Left ventricle myocardium inferior (tissue), 1 donor: Measurements from ENCODE around the gene MFAP2. TPM values are rescaled to one million over a fixed set of nuclear protein-coding genes. Genes with fewer than 3 reads are reported as not detected.

Experiments
- DNase-seq: peaks from one replicate; pipeline ENCODE4 v3.0.0-alpha.2; 2020
- H3K27ac ChIP-seq: fragments of 200-600 bp; replicated peaks from 2 replicates; pipeline ENCODE4 v1.8.0; 2021
- H3K27me3 ChIP-seq: fragments of 200-600 bp; 2 replicates; pipeline ENCODE4 v1.8.0; 2021; ENCODE audit warnings: low read depth
- H3K36me3 ChIP-seq: fragments of 200-600 bp; 2 replicates; pipeline ENCODE4 v1.8.0; 2021
- H3K4me1 ChIP-seq: fragments of 200-600 bp; 2 replicates; pipeline ENCODE4 v1.8.0; 2021
- H3K4me3 ChIP-seq: fragments of 200-600 bp; 2 replicates; pipeline ENCODE4 v1.8.0; 2021; ENCODE audit warnings: mild to moderate bottlenecking, moderate library complexity
- H3K9me3 ChIP-seq: fragments of 200-600 bp; replicated peaks from 2 replicates; pipeline ENCODE4 v1.8.0; 2021
- intact Hi-C: fragments of 100-400 bp; cut with micrococcal nuclease; formaldehyde crosslinking; loops from one replicate; pipeline ENCODE4 v1.11.0; 2022
- total RNA-seq: library from RNA; stranded (reverse); fragmentation: NEBNext Ultra II Directional; extraction: Animal tissue kit (Norgen Biotek cat#: 25700); gene quantifications from one replicate; pipeline ENCODE4 v1.2.1, GENCODE V29; 2021
- TF ChIP-seq, protein P1 (sequence below): fragments of 200-600 bp; IDR thresholded peaks from 2 replicates; pipeline ENCODE4 v1.8.0; 2021; ENCODE audit warnings: antibody characterized with exemption, mild to moderate bottlenecking, borderline replicate concordance
- donor health status: DM: no; HTN: yes; CAD: no; lungs with severe emphysema.

Gene MFAP2
- total RNA-seq, 1 donor from 2014 or later, result 3.0 TPM

GRCh38 chr1:16998589-16998988 lies 18.2 kb upstream of the MFAP2 start:
- Histone ChIP-seq H3K4me1 (no peaks in the 10 kb centered on the region), H3K4me3 (no peak overlapping the region), H3K9me3 (no peaks in the 10 kb centered on the region), H3K27ac (no peak overlapping the region), H3K36me3 (peaks cover 76% of the 10 kb centered on the region), H3K27me3 (no peaks in the 10 kb centered on the region)
- DNase-seq, result no peak
- TF ChIP-seq, protein P1, sequence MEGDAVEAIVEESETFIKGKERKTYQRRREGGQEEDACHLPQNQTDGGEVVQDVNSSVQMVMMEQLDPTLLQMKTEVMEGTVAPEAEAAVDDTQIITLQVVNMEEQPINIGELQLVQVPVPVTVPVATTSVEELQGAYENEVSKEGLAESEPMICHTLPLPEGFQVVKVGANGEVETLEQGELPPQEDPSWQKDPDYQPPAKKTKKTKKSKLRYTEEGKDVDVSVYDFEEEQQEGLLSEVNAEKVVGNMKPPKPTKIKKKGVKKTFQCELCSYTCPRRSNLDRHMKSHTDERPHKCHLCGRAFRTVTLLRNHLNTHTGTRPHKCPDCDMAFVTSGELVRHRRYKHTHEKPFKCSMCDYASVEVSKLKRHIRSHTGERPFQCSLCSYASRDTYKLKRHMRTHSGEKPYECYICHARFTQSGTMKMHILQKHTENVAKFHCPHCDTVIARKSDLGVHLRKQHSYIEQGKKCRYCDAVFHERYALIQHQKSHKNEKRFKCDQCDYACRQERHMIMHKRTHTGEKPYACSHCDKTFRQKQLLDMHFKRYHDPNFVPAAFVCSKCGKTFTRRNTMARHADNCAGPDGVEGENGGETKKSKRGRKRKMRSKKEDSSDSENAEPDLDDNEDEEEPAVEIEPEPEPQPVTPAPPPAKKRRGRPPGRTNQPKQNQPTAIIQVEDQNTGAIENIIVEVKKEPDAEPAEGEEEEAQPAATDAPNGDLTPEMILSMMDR, result no peak
- intact Hi-C loops, result no loop called here

DNA sequence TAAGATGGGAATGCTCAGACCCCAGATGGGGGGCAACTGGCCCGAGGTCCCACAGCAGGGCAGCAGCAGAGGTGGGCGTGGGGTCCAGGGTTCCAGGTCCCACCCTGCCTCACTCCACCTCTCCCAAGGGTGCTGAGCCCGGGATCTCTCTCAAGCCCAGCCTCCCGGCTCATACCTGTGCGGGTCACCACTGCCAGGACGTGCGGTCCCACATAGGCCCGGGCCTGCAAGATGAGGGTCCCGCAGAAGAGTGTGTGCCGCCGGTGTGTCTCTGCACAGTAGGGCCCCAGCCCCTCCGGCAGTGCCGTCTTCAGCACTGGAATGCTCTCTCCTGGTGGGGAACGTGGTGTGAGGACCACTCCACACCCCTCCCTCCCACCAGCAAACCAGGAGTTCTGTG lies 16.4 kb upstream of the MFAP2 start:
- Histone ChIP-seq H3K9me3 (no peaks in the 10 kb centered on the region), H3K36me3 (peaks cover 65% of the 10 kb centered on the region), H3K27ac (no peak overlapping the region), H3K4me3 (no peak overlapping the region), H3K27me3 (no peaks in the 10 kb centered on the region), H3K4me1 (no peaks in the 10 kb centered on the region)
- no peak for DNase-seq
- intact Hi-C loops, result no loop called here
- TF ChIP-seq, protein P1, result no peak

- TF ChIP-seq, protein P1, result no peak
- Histone ChIP-seq H3K9me3 (no peaks in the 10 kb centered on the region), H3K27me3 (no peaks in the 10 kb centered on the region), H3K36me3 (peaks cover 69% of the 10 kb centered on the region), H3K27ac (no peak overlapping the region), H3K4me3 (no peak overlapping the region), H3K4me1 (no peaks in the 10 kb centered on the region)
- intact Hi-C loops, result no loop called here
- DNase-seq, result no peak
These were observed 13.2 kb upstream of the MFAP2 start for GRCh38 chr1:16993521-16994038.

DNA sequence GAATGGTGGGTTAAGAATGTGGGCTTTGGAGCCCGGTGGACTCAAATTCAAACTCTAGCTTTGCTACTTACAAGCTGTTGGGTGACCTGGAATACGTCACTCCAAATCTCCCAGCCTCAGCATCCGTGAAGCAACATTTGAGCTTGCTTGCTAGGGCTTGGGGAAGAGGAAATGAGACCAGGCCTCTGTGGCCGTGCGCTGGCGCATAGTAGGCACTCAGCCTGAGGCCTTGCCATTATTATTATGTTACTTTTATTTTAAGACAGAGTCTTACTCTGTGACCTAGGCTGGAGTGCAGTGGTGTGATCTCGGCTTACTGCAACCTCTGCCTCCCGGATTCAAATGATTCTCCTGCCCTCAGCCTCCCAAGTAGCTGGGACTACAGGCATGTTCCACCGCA lies 12.3 kb upstream of the MFAP2 start:
- H3K27me3 ChIP-seq, result no peaks in the 10 kb centered on the region
- peaks cover 69% of the 10 kb centered on the region for H3K36me3 ChIP-seq
- no peaks in the 10 kb centered on the region for H3K9me3 ChIP-seq
- no peaks in the 10 kb centered on the region for H3K4me1 ChIP-seq
- TF ChIP-seq, protein P1, result no peak
- DNase-seq, result no peak
- intact Hi-C loops, result no loop called here
- no peak overlapping the region for H3K4me3 ChIP-seq
- no peak overlapping the region for H3K27ac ChIP-seq

DNA sequence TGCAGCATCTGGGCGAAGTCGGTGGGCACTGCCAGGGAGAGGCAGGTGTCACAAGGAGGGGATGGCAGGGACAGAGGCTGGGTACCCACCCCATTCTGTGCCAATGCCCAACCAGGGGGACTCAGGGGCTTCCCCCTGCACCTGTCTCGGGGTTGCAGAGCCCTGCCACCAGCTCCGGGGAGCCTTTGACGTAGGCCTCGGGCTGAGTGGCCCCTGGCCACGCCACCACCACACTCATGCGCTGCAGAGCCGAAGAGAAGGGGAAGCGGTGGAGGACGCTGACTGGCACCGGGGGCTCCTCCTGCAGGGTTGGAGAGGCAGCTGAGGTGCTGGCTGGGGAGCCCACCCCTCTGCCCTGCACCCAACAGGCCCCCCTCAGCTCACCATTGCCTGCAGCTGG lies 11.7 kb upstream of the MFAP2 start:
- Histone ChIP-seq H3K4me3 (no peak overlapping the region), H3K27me3 (no peaks in the 10 kb centered on the region), H3K4me1 (no peaks in the 10 kb centered on the region), H3K36me3 (peaks cover 70% of the 10 kb centered on the region), H3K9me3 (no peaks in the 10 kb centered on the region), H3K27ac (no peak overlapping the region)
- intact Hi-C loops, result no loop called here
- TF ChIP-seq, protein P1, result no peak
- no peak for DNase-seq
